Measurements from ENCODE around the gene CNOT6. TPM values are rescaled to one million over a fixed set of nuclear protein-coding genes. Genes with fewer than 3 reads are reported as not detected.

Gene CNOT6
- polyA plus RNA-seq, 4 donors: 38.7 to 67.8 (median 60.6) TPM

- no peak for DNase-seq (ENCODE audit: low read depth in 4 of 4, low spot score in 3 of 4)
Observed at GRCh38 chr5:180598316-180598701, 104.1 kb downstream of the CNOT6 start.

GRCh38 chr5:180598797-180599589 is 104.8 kb downstream of the CNOT6 start:
- DNase-seq (ENCODE audit: low read depth in 4 of 4, low spot score in 3 of 4): no peak

GRCh38 chr5:180599590-180599914 is 105.4 kb downstream of the CNOT6 start:
- no peak for DNase-seq (ENCODE audit: low read depth in 4 of 4, low spot score in 3 of 4)

GRCh38 chr5:180599981-180600553 is 105.9 kb downstream of the CNOT6 start:
- no peak for DNase-seq (ENCODE audit: low read depth in 4 of 4, low spot score in 3 of 4)

GRCh38 chr5:180600554-180601041 is 106.4 kb downstream of the CNOT6 start:
- DNase-seq (ENCODE audit: low read depth in 4 of 4, low spot score in 3 of 4): no peak

- no peak for DNase-seq (ENCODE audit: low read depth in 4 of 4, low spot score in 3 of 4)
Observed at GRCh38 chr5:180601591-180602480, 107.7 kb downstream of the CNOT6 start.

- DNase-seq (ENCODE audit: low read depth in 4 of 4, low spot score in 3 of 4): no peak
Observed at GRCh38 chr5:180602481-180603075, 108.4 kb downstream of the CNOT6 start.

- no peak for DNase-seq (ENCODE audit: low read depth in 4 of 4, low spot score in 3 of 4)
Observed at GRCh38 chr5:180603076-180603594, 109.0 kb downstream of the CNOT6 start.

- DNase-seq (ENCODE audit: low read depth in 4 of 4, low spot score in 3 of 4): no peak
Observed at GRCh38 chr5:180604271-180604670, 110.1 kb downstream of the CNOT6 start.

GRCh38 chr5:180605554-180606214 is 111.5 kb downstream of the CNOT6 start:
- DNase-seq (ENCODE audit: low read depth in 4 of 4, low spot score in 3 of 4): no peak

- no peak for DNase-seq (ENCODE audit: low read depth in 4 of 4, low spot score in 3 of 4)
Observed at GRCh38 chr5:180606215-180606785, 112.1 kb downstream of the CNOT6 start.

GRCh38 chr5:180607861-180608571 is 113.8 kb downstream of the CNOT6 start:
- DNase-seq (ENCODE audit: low read depth in 4 of 4, low spot score in 3 of 4): no peak

- DNase-seq (ENCODE audit: low read depth in 4 of 4, low spot score in 3 of 4): no peak
Observed at GRCh38 chr5:180608572-180609310, 114.6 kb downstream of the CNOT6 start.

- DNase-seq (ENCODE audit: low read depth in 4 of 4, low spot score in 3 of 4): no peak
Observed at GRCh38 chr5:180609386-180609785, 115.2 kb downstream of the CNOT6 start.

- no peak for DNase-seq (ENCODE audit: low read depth in 4 of 4, low spot score in 3 of 4)
Observed at GRCh38 chr5:180609817-180610550, 115.8 kb downstream of the CNOT6 start.

GRCh38 chr5:180611140-180611850 is 117.1 kb downstream of the CNOT6 start:
- no peak for DNase-seq (ENCODE audit: low read depth in 4 of 4, low spot score in 3 of 4)

- no peak for DNase-seq (ENCODE audit: low read depth in 4 of 4, low spot score in 3 of 4)
Observed at GRCh38 chr5:180612683-180613082, 118.5 kb downstream of the CNOT6 start.

All from left renal pelvis (tissue), 4 donors.